ENCODE data around the gene ETS2.
"Not testable (repeated sequence)": the region's sequence is repeated elsewhere in the genome, so short reads cannot be mapped to it uniquely, and the experiment has no call there.

The ETS2 gene

GRCh38 chr21:38814126-38815059 lies 8.7 kb downstream of the ETS2 start:
- intact Hi-C loops (cut with DNase I), result no loop called here
- peak in 1 of 10 donors; percentile 57 for DNase-seq

GRCh38 chr21:38815060-38815405 lies 9.3 kb downstream of the ETS2 start:
- intact Hi-C loops (cut with DNase I), result no loop called here
- DNase-seq, result no peak

GRCh38 chr21:38816400-38816977 lies 10.8 kb downstream of the ETS2 start:
- intact Hi-C loops (cut with DNase I), result no loop called here
- DNase-seq, result no peak

- peak in 1 of 10 donors; percentile 57 for DNase-seq
Observed at GRCh38 chr21:38817371-38818324, 11.9 kb downstream of the ETS2 start.

GRCh38 chr21:38818325-38818723 lies 12.6 kb downstream of the ETS2 start:
- DNase-seq, result peak in 1 of 10 donors; percentile 79
- intact Hi-C loops (cut with DNase I), result no loop called here

More at GRCh38 chr21:38817371-38818324, 11.9 kb downstream of the ETS2 start:
- intact Hi-C loops (cut with DNase I), result no loop called here

- no peak for DNase-seq
- intact Hi-C loops (cut with DNase I), result no loop called here
Observed at GRCh38 chr21:38819051-38819718, 13.5 kb downstream of the ETS2 start.

GRCh38 chr21:38819719-38820159 lies 14.0 kb downstream of the ETS2 start:
- intact Hi-C loops (cut with DNase I), result no loop called here
- peak in 1 of 10 donors; percentile 57 for DNase-seq

GRCh38 chr21:38820471-38821239 lies 14.9 kb downstream of the ETS2 start:
- DNase-seq, result no peak
- intact Hi-C loops (cut with DNase I), result no loop called here

- intact Hi-C loops (cut with DNase I), result no loop called here
- peak in 1 of 10 donors; percentile 60 for DNase-seq
Observed at GRCh38 chr21:38821248-38821647, 15.5 kb downstream of the ETS2 start.

GRCh38 chr21:38821959-38822682 lies 16.4 kb downstream of the ETS2 start:
- DNase-seq, result peak in 1 of 10 donors; percentile 73
- intact Hi-C loops (cut with DNase I), result no loop called here

- peak in 1 of 10 donors; percentile 83 for DNase-seq
- intact Hi-C loops (cut with DNase I), result no loop called here
Observed at GRCh38 chr21:38822778-38823238, 17.1 kb downstream of the ETS2 start.

- DNase-seq, result no peak
- intact Hi-C loops (cut with DNase I), result no loop called here
Observed at GRCh38 chr21:38823737-38824123, 18.0 kb downstream of the ETS2 start.

GRCh38 chr21:38824124-38824822 lies 18.5 kb downstream of the ETS2 start:
- intact Hi-C loops (cut with DNase I), result no loop called here
- peak in 1 of 10 donors; percentile 55 for DNase-seq

- no peak for DNase-seq
- intact Hi-C loops (cut with DNase I), result no loop called here
Observed at GRCh38 chr21:38825269-38825668, 19.5 kb downstream of the ETS2 start.

GRCh38 chr21:38825921-38826320 lies 20.2 kb downstream of the ETS2 start:
- intact Hi-C loops (cut with DNase I), result no loop called here
- no peak for DNase-seq

- intact Hi-C loops (cut with DNase I); DNase-seq: not testable (repeated sequence)
Observed at GRCh38 chr21:38828111-38828510, 22.4 kb downstream of the ETS2 start.

GRCh38 chr21:38830671-38831525 lies 25.2 kb downstream of the ETS2 start:
- no peak for DNase-seq
- intact Hi-C loops (cut with DNase I), result no loop called here
